Epithelial cell of proximal tubule (primary cell): ENCODE data around the gene SAFB. TPM values are rescaled to one million over a fixed set of nuclear protein-coding genes. Genes with fewer than 3 reads are reported as not detected.
"Not testable (repeated sequence)": the region's sequence is repeated elsewhere in the genome, so short reads cannot be mapped to it uniquely, and the experiment has no call there.

Experiments used
- DNase-seq: peaks from one replicate; pipeline ENCODE4 v3.0.0-alpha.2; 2011; ENCODE audit warnings: low read depth
- H3K4me3 ChIP-seq: 2 replicates; pipeline ENCODE4 v1.5.1; 2011; ENCODE audit warnings: low read depth, mild to moderate bottlenecking, low read length
- CTCF ChIP-seq: conservative IDR thresholded peaks from 2 replicates; pipeline ENCODE4 v1.5.1; 2012; ENCODE audit warnings: low read depth, mild to moderate bottlenecking, low read length
- total RNA-seq: library from RNA; depleted of rRNA; stranded (reverse); fragments of >200 nt; gene quantifications from 2 replicates; pipeline ENCODE4 v1.2.3, GENCODE V29; 2015

Gene SAFB
- total RNA-seq, 1 donor from 2014 or later, result 65.6 TPM

- no peak for TF ChIP-seq CTCF
- H3K4me3 ChIP-seq, result no peak overlapping the region
- no peak for DNase-seq
Measured at GRCh38 chr19:5698635-5699422, 75.9 kb downstream of the SAFB start.

- no peak for TF ChIP-seq CTCF
- no peak overlapping the region for H3K4me3 ChIP-seq
- DNase-seq, result no peak
Measured at GRCh38 chr19:5700455-5701092, 77.7 kb downstream of the SAFB start.

- not testable (repeated sequence) for DNase-seq, H3K4me3 ChIP-seq
Measured at GRCh38 chr19:5702053-5702410, 79.1 kb downstream of the SAFB start.

- no peak for TF ChIP-seq CTCF
- H3K4me3 ChIP-seq, result no peak overlapping the region
- DNase-seq, result no peak
Measured at GRCh38 chr19:5703819-5704818, 81.2 kb downstream of the SAFB start.

GRCh38 chr19:5705552-5705951 lies 82.7 kb downstream of the SAFB start:
- TF ChIP-seq CTCF, result no peak
- no peak for DNase-seq
- H3K4me3 ChIP-seq, result no peak overlapping the region

GRCh38 chr19:5706876-5707573 lies 84.1 kb downstream of the SAFB start:
- DNase-seq, result no peak
- no peak overlapping the region for H3K4me3 ChIP-seq
- no peak for TF ChIP-seq CTCF
